ENCODE data around the gene CBX7. TPM values are rescaled to one million over a fixed set of nuclear protein-coding genes. Genes with fewer than 3 reads are reported as not detected.

CBX7 gene
- 10.7 to 13.2 TPM (median 11.0 TPM) in 3 replicates for total RNA-seq

- Mint-ChIP-seq H3K27me3 (ENCODE audit: low read depth) (peaks cover 30% of the 10 kb centered on the region), H3K27ac (peak within 1 kb of the TSS; percentile 65)
- TF ChIP-seq CTCF (IDR thresholded peaks at IDR 0.05; ENCODE audit: unreplicated experiment), result no peak
Observed at GRCh38 chr22:39152511-39153219, at the start of gene CBX7. CBX7 (minus strand) TSS chr22:39152680; CDS start chr22:39152444, 236 bp downstream.

GRCh38 chr22:39197578-39197977 is 45.1 kb upstream of the CBX7 start:
- DNase-seq (ENCODE audit: low spot score in 2 of 2, unreplicated experiment in 2 of 2), result no peak
- TF ChIP-seq CTCF (IDR thresholded peaks at IDR 0.05; ENCODE audit: unreplicated experiment), result no peak
- H3K27ac Mint-ChIP-seq, result no peak overlapping the region
- peaks cover 25% of the 10 kb centered on the region for H3K9me3 Mint-ChIP-seq
- H3K4me1 Mint-ChIP-seq, result no peaks in the 10 kb centered on the region
- H3K36me3 Mint-ChIP-seq, result peaks cover 3% of the 10 kb centered on the region
- H3K27me3 Mint-ChIP-seq (ENCODE audit: low read depth), result no peaks in the 10 kb centered on the region
- no peak overlapping the region for H3K4me3 Mint-ChIP-seq

More at GRCh38 chr22:39152511-39153219, at the start of gene CBX7:
- Mint-ChIP-seq H3K36me3 (no peaks in the 10 kb centered on the region), H3K4me1 (peaks cover 7% of the 10 kb centered on the region), H3K4me3 (peak within 1 kb of the TSS; percentile 73), H3K9me3 (no peaks in the 10 kb centered on the region)
- peak; percentile 74 to 87 for DNase-seq (ENCODE audit: low spot score in 2 of 2, unreplicated experiment in 2 of 2)

- Mint-ChIP-seq H3K27me3 (ENCODE audit: low read depth) (no peaks in the 10 kb centered on the region), H3K4me1 (no peaks in the 10 kb centered on the region), H3K27ac (no peak overlapping the region), H3K9me3 (peaks cover 16% of the 10 kb centered on the region), H3K4me3 (no peak overlapping the region), H3K36me3 (peaks cover 3% of the 10 kb centered on the region)
- TF ChIP-seq CTCF (IDR thresholded peaks at IDR 0.05; ENCODE audit: unreplicated experiment), result no peak
- no peak for DNase-seq (ENCODE audit: low spot score in 2 of 2, unreplicated experiment in 2 of 2)
Observed at GRCh38 chr22:39194098-39194497, 41.6 kb upstream of the CBX7 start.

- TF ChIP-seq CTCF (IDR thresholded peaks at IDR 0.05; ENCODE audit: unreplicated experiment), result no peak
Observed at GRCh38 chr22:39188809-39189208, 36.3 kb upstream of the CBX7 start.

DNA sequence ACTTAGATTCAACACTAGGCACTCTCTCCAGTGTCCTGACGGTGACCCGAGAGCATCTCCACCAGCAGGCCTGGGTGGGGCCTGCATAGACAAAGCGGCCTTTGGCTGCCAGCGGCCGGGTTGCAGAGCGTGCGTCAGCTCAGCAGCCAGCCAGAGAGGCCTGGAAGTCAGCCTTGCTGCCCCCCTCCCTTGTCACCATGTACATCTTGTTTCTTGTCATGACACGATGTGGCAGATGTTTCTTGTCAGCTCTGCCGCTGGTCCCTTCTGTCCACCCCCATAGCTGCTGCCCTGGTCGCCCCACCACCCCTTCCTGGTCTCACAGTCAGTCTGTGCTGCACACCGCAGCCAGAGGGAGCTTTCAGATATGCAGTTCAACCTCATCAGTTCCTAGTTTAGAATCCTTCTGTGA is 33.1 kb upstream of the CBX7 start:
- no peak for DNase-seq (ENCODE audit: low spot score in 2 of 2, unreplicated experiment in 2 of 2)
- Mint-ChIP-seq H3K27me3 (ENCODE audit: low read depth) (no peaks in the 10 kb centered on the region), H3K36me3 (peaks cover 2% of the 10 kb centered on the region), H3K4me3 (no peak overlapping the region), H3K27ac (no peak overlapping the region), H3K4me1 (no peaks in the 10 kb centered on the region), H3K9me3 (no peaks in the 10 kb centered on the region)
- no peak for TF ChIP-seq CTCF (IDR thresholded peaks at IDR 0.05; ENCODE audit: unreplicated experiment)

More at GRCh38 chr22:39188809-39189208, 36.3 kb upstream of the CBX7 start:
- DNase-seq (ENCODE audit: low spot score in 2 of 2, unreplicated experiment in 2 of 2), result no peak
- Mint-ChIP-seq H3K4me1 (no peaks in the 10 kb centered on the region), H3K4me3 (no peak overlapping the region), H3K27ac (no peak overlapping the region), H3K9me3 (peaks cover 4% of the 10 kb centered on the region), H3K36me3 (peaks cover 2% of the 10 kb centered on the region), H3K27me3 (ENCODE audit: low read depth) (no peaks in the 10 kb centered on the region)
